ENCODE data around the gene TPCN1.

- TF ChIP-seq POLR2A (IDR thresholded peaks at IDR 0.05; ENCODE audit: control extremely low read depth in 1 of 2, low read depth in 2 of 2, low read length in 2 of 2) (no peak), CTCF (IDR thresholded peaks at IDR 0.05; ENCODE audit: control extremely low read depth in 1 of 3, insufficient read depth in 1 of 3, low read depth in 1 of 3, low read length in 3 of 3) (no peak), BRCA1 (IDR thresholded peaks at IDR 0.05; ENCODE audit: low read depth, low read length) (no peak), CHD1 (IDR thresholded peaks at IDR 0.05; ENCODE audit: low read depth, low read length) (no peak), RNF2 (IDR thresholded peaks at IDR 0.05; ENCODE audit: borderline replicate concordance, low read depth, low read length, missing control alignments, poor library complexity, severe bottlenecking) (no peak), HDAC6 (IDR thresholded peaks at IDR 0.05; ENCODE audit: low read depth, low read length) (no peak), CREB1 (IDR thresholded peaks at IDR 0.05) (no peak), ATF2 (IDR thresholded peaks at IDR 0.05; ENCODE audit: low read length) (no peak), POLR2AphosphoS5 (IDR thresholded peaks at IDR 0.05; ENCODE audit: low read depth, low read length) (no peak), EZH2 (IDR thresholded peaks at IDR 0.05; ENCODE audit: low read depth, low read length, severe bottlenecking) (no peak), TAF1 (IDR thresholded peaks at IDR 0.05; ENCODE audit: low read depth, low read length) (no peak), SP1 (IDR thresholded peaks at IDR 0.05; ENCODE audit: low read depth, low read length) (no peak), MAX (IDR thresholded peaks at IDR 0.05) (no peak), TEAD4 (IDR thresholded peaks at IDR 0.05; ENCODE audit: low read depth, low read length) (no peak)
These were observed 107.2 kb downstream of the TPCN1 start for GRCh38 chr12:113328368-113328889.

All from H1 (cell line).